GM12878 (cell line): ENCODE results near the gene FAM107A. TPM values are rescaled to one million over a fixed set of nuclear protein-coding genes. Genes with fewer than 3 reads are reported as not detected.

ENCODE experiments used
- ATAC-seq: fragments of 200-7000 bp; cut with Tn5 transposase; 3 replicates; pipeline ENCODE4 v1.9.1; 2020; ENCODE audit warnings: mild to moderate bottlenecking, moderate library complexity
- BruUV-seq: library from RNA; stranded (reverse); fragments of 400-500 nt; replicated peaks from 2 replicates; lab custom pipeline; 2021; lab: Mats Ljungman, UMichigan
- CTCF ChIA-PET: fragments of 300-600 bp; sonication (Branson Sonifier 250); formaldehyde crosslinking; extraction: SDS; loops from one replicate; lab custom pipeline; 2021; ENCODE audit warnings: inconsistent platforms; lab: Yijun Ruan, JAX
- POLR2A ChIA-PET: fragments of 350-600 bp; formaldehyde crosslinking; extraction: SDS; loops from one replicate; lab custom pipeline; 2021; ENCODE audit warnings: inconsistent platforms; lab: Charles Lee
- RAD21 ChIA-PET: fragments of 300-600 bp; sonication (Branson Sonifier 250); formaldehyde crosslinking; loops from one replicate; lab custom pipeline; 2023; ENCODE audit warnings: antibody characterized with exemption; ENCODE audit not compliant: unreplicated experiment; lab: Charles Lee
- SMC1A ChIA-PET: fragments of 300-600 bp; sonication (Branson Sonifier 250); formaldehyde crosslinking; loops from one replicate; lab custom pipeline; 2023; ENCODE audit not compliant: unreplicated experiment, uncharacterized antibody; lab: Charles Lee
- DNase-seq: peaks from one replicate; pipeline ENCODE4 v3.0.0-alpha.2; 2011; ENCODE audit warnings: low read depth, low spot score
- FAIRE-seq: peaks from 3 replicates; lab custom pipeline; 2011; peaks lifted over from hg19 to GRCh38; lab: Jason Lieb, UNC
- H2AFZ ChIP-seq: 2 replicates; pipeline ENCODE4 v1.6.0; 2011; ENCODE audit warnings: low read depth, low read length, control low read depth; ENCODE audit not compliant: control insufficient read depth
- H3K27ac ChIP-seq: 2 replicates; pipeline ENCODE4 v1.5.1; 2011; ENCODE audit warnings: control low read depth; ENCODE audit not compliant: control insufficient read depth, insufficient read depth
- H3K27me3 ChIP-seq, 2 experiments: replicated peaks in 1 of 2; 2 replicates each; pipeline versions ENCODE4 v1.6.0 to v1.6.1; 2011; ENCODE audit warnings: low read length in 1 of 2; ENCODE audit not compliant: control insufficient read depth in 2 of 2, insufficient read depth in 2 of 2
- H3K36me3 ChIP-seq, 2 experiments: 2 replicates each; pipeline ENCODE4 v1.5.1; 2011; ENCODE audit warnings: low read length in 1 of 2; ENCODE audit not compliant: control insufficient read depth in 2 of 2, insufficient read depth in 2 of 2
- H3K4me1 ChIP-seq: 2 replicates; pipeline ENCODE4 v1.6.1; 2011; ENCODE audit warnings: mild to moderate bottlenecking, low read length, moderate library complexity, mixed read lengths; ENCODE audit not compliant: control insufficient read depth, insufficient read depth
- H3K4me2 ChIP-seq: 2 replicates; pipeline ENCODE4 v1.6.0; 2011; ENCODE audit warnings: control low read depth; ENCODE audit not compliant: control insufficient read depth, insufficient read depth
- H3K4me3 ChIP-seq: fragments of 200-600 bp; sonication (generic); 2 replicates; pipeline ENCODE4 v1.5.1; 2016
- H3K79me2 ChIP-seq: 2 replicates; pipeline ENCODE4 v1.6.0; 2011; ENCODE audit warnings: low read length; ENCODE audit not compliant: control insufficient read depth, insufficient read depth
- H3K9ac ChIP-seq: 2 replicates; pipeline ENCODE4 v1.8.0; 2011; ENCODE audit warnings: low read length, control low read depth, mixed read lengths; ENCODE audit not compliant: control insufficient read depth, insufficient read depth
- H3K9me3 ChIP-seq: replicated peaks from 3 replicates; pipeline ENCODE4 v1.5.1; 2011; ENCODE audit warnings: mild to moderate bottlenecking, low read length; ENCODE audit not compliant: control insufficient read depth, insufficient read depth
- H4K20me1 ChIP-seq: 2 replicates; pipeline ENCODE4 v1.6.0; 2011; ENCODE audit not compliant: control insufficient read depth, insufficient read depth
- ATF3 ChIP-seq: IDR thresholded peaks from 2 replicates; pipeline ENCODE4 v1.6.1; 2011; ENCODE audit warnings: low read depth, mild to moderate bottlenecking, low read length, moderate library complexity, borderline replicate concordance; ENCODE audit errors: extremely low read depth
- CHD1 ChIP-seq: IDR thresholded peaks from 2 replicates; pipeline ENCODE4 v1.6.1; 2012; ENCODE audit warnings: low read depth, low read length, improper control_type of control experiment
- CHD2 ChIP-seq: IDR thresholded peaks from 2 replicates; pipeline ENCODE4 v1.6.1; 2011; ENCODE audit warnings: low read depth, low read length, improper control_type of control experiment, borderline replicate concordance
- HSF1 ChIP-seq: fragments of 150-350 bp; IDR thresholded peaks from 2 replicates; pipeline ENCODE4 v1.6.1; 2014; ENCODE audit warnings: mild to moderate bottlenecking, low read depth, low read length
- MTA3 ChIP-seq: IDR thresholded peaks from 2 replicates; pipeline ENCODE4 v1.6.1; 2012; ENCODE audit warnings: low read length, inconsistent platforms, borderline replicate concordance
- MYC ChIP-seq: IDR thresholded peaks from 2 replicates; pipeline ENCODE4 v1.6.1; 2011; ENCODE audit warnings: mild to moderate bottlenecking, low read length, moderate library complexity, inconsistent platforms; ENCODE audit not compliant: insufficient read depth, insufficient replicate concordance, insufficient read length, severe bottlenecking
- NR2C2 ChIP-seq: IDR thresholded peaks from 2 replicates; pipeline ENCODE4 v1.6.1; 2011; ENCODE audit warnings: borderline replicate concordance, low read depth; ENCODE audit not compliant: control insufficient read depth, insufficient read length
- RAD51 ChIP-seq: fragments of 450-650 bp; IDR thresholded peaks from 2 replicates; pipeline ENCODE4 v1.6.1; 2016; ENCODE audit warnings: moderate library complexity, mild to moderate bottlenecking, inconsistent platforms
- SMAD5 ChIP-seq: IDR thresholded peaks from 2 replicates; pipeline ENCODE4 v1.6.1; 2016; ENCODE audit warnings: antibody characterized with exemption, low read depth
- SMC3 ChIP-seq: IDR thresholded peaks from 2 replicates; pipeline ENCODE4 v1.6.1; 2011; ENCODE audit warnings: low read length, improper control_type of control experiment, borderline replicate concordance
- TARDBP ChIP-seq: IDR thresholded peaks from 2 replicates; pipeline ENCODE4 v1.6.1; 2016; ENCODE audit warnings: borderline replicate concordance
- TCF7 ChIP-seq: IDR thresholded peaks from 2 replicates; pipeline ENCODE4 v1.6.1; 2014; ENCODE audit warnings: antibody characterized with exemption, borderline replicate concordance
- ZNF592 ChIP-seq: fragments of 450-650 bp; IDR thresholded peaks from 2 replicates; pipeline ENCODE4 v1.6.1; 2017; ENCODE audit warnings: mild to moderate bottlenecking, moderate library complexity
- ZSCAN29 ChIP-seq: fragments of 450-650 bp; IDR thresholded peaks from 2 replicates; pipeline ENCODE4 v1.6.1; 2017; ENCODE audit warnings: mild to moderate bottlenecking, moderate library complexity
- WGBS: methylation state at CpG from one replicate; pipeline ENCODE4 v1.1.6; 2016; ENCODE audit warnings: low lambda C conversion rate; ENCODE audit not compliant: insufficient replicate concordance, insufficient coverage; ENCODE audit errors: missing lambda C conversion rate; 5-methylcytosine and 5-hydroxymethylcytosine counted together
- in situ Hi-C: fragments of 300-500 bp; cut with MboI; formaldehyde crosslinking; loops from 9 replicates; pipeline ENCODE4 v1.14.3; 2018; ENCODE audit warnings: mixed read lengths
- intact Hi-C: fragments of 100-400 bp; cut with micrococcal nuclease; formaldehyde crosslinking; loops from one replicate; pipeline ENCODE4 v1.14.2; 2022; ENCODE audit not compliant: unreplicated experiment
- polyA plus RNA-seq, 11 experiments: library from polyadenylated mRNA; depleted of rRNA in 4 of 11; unstranded in 6 of 11; stranded (reverse) in 5 of 11; fragments of >200 nt; fragmentation: Nextera tagmentation in 4 of 11; fragmentation: Illumina TruSeq in 1 of 11; extraction: Ambion mirVana in 4 of 11; extraction: Trizol in 1 of 11; gene quantifications; 1 replicate in 1 of 11; 2 replicates in 10 of 11; pipeline versions ENCODE4 v1.2.1 to v1.2.3, GENCODE V29; 2011 to 2016; ENCODE audit warnings: inconsistent platforms in 2 of 11, missing spikeins in 2 of 11, low read depth in 1 of 11
- total RNA-seq, 4 experiments: library from RNA; depleted of rRNA in 3 of 4; stranded (reverse); fragments of >200 nt in 3 of 4; fragmentation: Illumina TruSeq in 1 of 4; extraction: Trizol in 1 of 4; gene quantifications; 2 replicates each; pipeline versions ENCODE4 v1.2.1 to v1.2.3, GENCODE V29; 2013 to 2021

The FAM107A gene
- total and polyA plus RNA-seq, 10 of the 15 experiments (the other 5 are each of a cell fraction or from before 2014, with no cell fraction given): not detected

- TF ChIP-seq ATF3: no peak
- no peak for TF ChIP-seq ZNF592
- TF ChIP-seq CHD2: no peak
These were observed 3.6 kb downstream of the FAM107A start (continued) for GRCh38 chr3:58573640-58574039.

DNA sequence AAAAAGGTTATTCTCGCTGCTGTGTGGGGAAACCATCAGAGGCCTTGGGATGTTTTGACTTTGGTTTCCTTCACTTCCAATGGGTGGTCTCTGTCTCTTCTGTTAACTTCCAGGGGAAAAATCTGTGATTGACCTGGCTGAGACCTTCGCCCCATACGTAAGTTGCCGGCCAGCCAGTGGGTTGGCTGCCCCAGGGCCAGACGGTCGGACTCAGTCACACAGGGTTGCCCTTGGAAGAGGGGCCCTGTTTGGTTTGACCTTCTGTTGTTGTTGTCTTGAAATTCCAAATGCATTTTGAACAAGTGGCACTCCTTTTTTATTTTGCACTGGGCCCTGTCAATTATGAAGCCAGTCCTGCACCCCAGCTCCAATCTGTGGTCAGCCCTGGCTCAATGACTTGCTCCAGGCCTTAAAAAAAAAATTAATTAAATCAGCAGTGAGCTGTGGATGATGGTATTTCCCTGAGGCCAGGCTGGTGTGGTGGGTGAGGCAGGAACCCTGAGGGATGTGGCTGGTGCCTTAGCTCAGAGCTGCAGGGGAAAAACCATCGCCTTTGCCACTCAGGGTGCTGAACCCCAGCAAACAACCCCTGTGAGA, 4.5 kb downstream of the FAM107A start:
- no TSS peak for BruUV-seq
- POLR2A ChIA-PET: no interaction called here
- in situ Hi-C loops: loop anchor here (5.0 kb wide), 1 partner anchor 55 kb away; no protein-coding TSS in a partner anchor
- TF ChIP-seq SMC3: no peak
- TF ChIP-seq TCF7: no peak
- TF ChIP-seq CHD1: no peak
- no peak for TF ChIP-seq HSF1
- no peak for TF ChIP-seq TARDBP
- no peak for TF ChIP-seq RAD51
- TF ChIP-seq SMAD5: no peak
- no peak for TF ChIP-seq ZSCAN29
- no peak for TF ChIP-seq MTA3
- TF ChIP-seq MYC: no peak
- no peak for TF ChIP-seq NR2C2

More for the DNA sequence above, 4.5 kb downstream of the FAM107A start:
- no peaks in the 10 kb centered on the region for H4K20me1 ChIP-seq
- no peak overlapping the region for H3K4me3 ChIP-seq
- intact Hi-C loops: no loop called here
- CTCF ChIA-PET: interaction anchor here (10.4 kb wide), 1 partner anchor 57 kb away, joined by 243 read pairs; no protein-coding TSS in a partner anchor
- ATAC-seq (no peak), FAIRE-seq (no peak), DNase-seq (no peak)
- no peaks in the 10 kb centered on the region for H3K79me2 ChIP-seq
- 0 out of 2 replicates have a peak, but pooled peaks cover 3% of the 10 kb centered on the region for H3K4me1 ChIP-seq
- H3K27me3 ChIP-seq: no peaks in the 10 kb centered on the region; a peak in 1 of 4 replicates
- no peaks in the 10 kb centered on the region for H3K9me3 ChIP-seq
- no peaks in the 10 kb centered on the region for H3K36me3 ChIP-seq
- H3K9ac ChIP-seq: no peak overlapping the region
- H3K27ac ChIP-seq: no peak overlapping the region
- H3K4me2 ChIP-seq: no peak overlapping the region
- no peak overlapping the region for H2AFZ ChIP-seq
- WGBS: 42% methylated on average over 7 of the region's 7 CpGs
- SMC1A ChIA-PET: interaction anchor here (0.6 to 6.2 kb wide), 3 partner anchors 59 to 256 kb away, joined by 3 to 54 read pairs (median 3); no protein-coding TSS in a partner anchor
- RAD21 ChIA-PET: interaction anchor here (0.5 kb wide), 1 partner anchor 614 kb away, joined by 4 read pairs; no protein-coding TSS in a partner anchor
